Esophagus squamous epithelium (tissue), 5 donors: ENCODE measurements around the gene WDR64. TPM values are rescaled to one million over a fixed set of nuclear protein-coding genes. Genes with fewer than 3 reads are reported as not detected.
"Not testable (repeated sequence)": the region's sequence is repeated elsewhere in the genome, so short reads cannot be mapped to it uniquely, and the experiment has no call there.

Experiments used
- DNase-seq: peaks from one replicate; lab custom pipeline; 2025; lab: John Stamatoyannopoulos, UW
- H3K27ac ChIP-seq, 4 donors: fragments of 200-600 bp; sonication (generic); one replicate each; pipeline ENCODE4 v1.5.1; 2016 to 2019; ENCODE audit warnings: mild to moderate bottlenecking in 1 of 4
- H3K27me3 ChIP-seq, 4 donors: fragments of 200-600 bp; sonication (generic); 1 replicate in 3 of 4; 2 replicates in 1 of 4; pipeline versions ENCODE4 v1.5.1 to v1.6.0; 2017 to 2021; ENCODE audit warnings: antibody characterized with exemption in 1 of 4
- H3K36me3 ChIP-seq, 3 donors: fragments of 200-600 bp; sonication (generic); one replicate each; pipeline ENCODE4 v1.5.1; 2016 to 2019
- H3K4me1 ChIP-seq, 3 donors: fragments of 200-600 bp; sonication (generic); one replicate each; pipeline ENCODE4 v1.5.1; 2017 to 2019
- H3K4me3 ChIP-seq, 4 donors: fragments of 200-600 bp; sonication (generic); 1 replicate in 3 of 4; 2 replicates in 1 of 4; pipeline ENCODE4 v1.5.1; 2016 to 2019; ENCODE audit warnings: mild to moderate bottlenecking in 2 of 4, moderate library complexity in 1 of 4
- H3K9me3 ChIP-seq, 3 donors: fragments of 200-600 bp; sonication (generic); one replicate each; pipeline ENCODE4 v1.5.1; 2016 to 2019
- CTCF ChIP-seq, 6 experiments: fragments of 450-650 bp in 4 of 6; fragments of 200-600 bp in 2 of 6; sonication (generic) in 2 of 6; IDR thresholded peaks; one replicate each; pipeline ENCODE4 v1.5.1; 2016 to 2019; ENCODE audit warnings: antibody characterized with exemption in 6 of 6, mild to moderate bottlenecking in 4 of 6, moderate library complexity in 4 of 6
- POLR2A ChIP-seq, 4 donors: fragments of 450-650 bp; IDR thresholded peaks; one replicate each; pipeline ENCODE4 v1.6.1; 2017; ENCODE audit warnings: antibody characterized with exemption in 4 of 4, mild to moderate bottlenecking in 4 of 4, moderate library complexity in 3 of 4
- WGBS, 2 donors: methylation state at CpG; one replicate each; pipeline ENCODE4 v1.1.5; 2018; 5-methylcytosine and 5-hydroxymethylcytosine counted together
- intact Hi-C: fragments of 100-400 bp; cut with DNase I; formaldehyde crosslinking; loops from one replicate; pipeline ENCODE4 v1.15.0; 2022
- total RNA-seq, 4 donors: library from RNA; depleted of rRNA; stranded (reverse); fragments of >200 nt; gene quantifications; one replicate each; pipeline ENCODE4 v1.1.0, GENCODE V29; 2016
- donor health status: DM: yes; HTN: yes; CAD: no.

Gene WDR64
- total RNA-seq, 4 donors from 2014 or later, result not detected

- WGBS, 2 donors, result 57 to 60% methylated on average over 6 of the region's 6 CpGs
- H3K4me3 ChIP-seq, result no peak overlapping the region
- intact Hi-C loops, result no loop called here
These were observed 50.6 kb downstream of the WDR64 start for GRCh38 chr1:241702442-241703373.

GRCh38 chr1:241703739-241704138 lies 51.7 kb downstream of the WDR64 start:
- H3K9me3 ChIP-seq, H3K27me3 ChIP-seq, intact Hi-C loops, H3K4me3 ChIP-seq, H3K27ac ChIP-seq, DNase-seq, H3K36me3 ChIP-seq: not testable (repeated sequence)
- H3K4me1 ChIP-seq, result peaks cover 0 to 51% (median 18%) of the 10 kb centered on the region in 3 donors
- 82 to 91% methylated on average over 4 of the region's 4 CpGs for WGBS, 2 donors

More at GRCh38 chr1:241702442-241703373, 50.6 kb downstream of the WDR64 start:
- no peak for DNase-seq
- Histone ChIP-seq H3K27ac (peak overlapping the region in 2 of 4 donors; percentile 10 to 16), H3K4me1 (peaks cover 0 to 51% (median 17%) of the 10 kb centered on the region in 3 donors), H3K9me3 (no peaks in the 10 kb centered on the region), H3K36me3 (no peaks in the 10 kb centered on the region), H3K27me3 (no peaks in the 10 kb centered on the region)
- TF ChIP-seq POLR2A (IDR thresholded peaks at IDR 0.05) (no peak), CTCF (IDR thresholded peaks at IDR 0.05) (no peak)

- no peak for DNase-seq
- no peaks in the 10 kb centered on the region for H3K36me3 ChIP-seq
- H3K9me3 ChIP-seq, result no peaks in the 10 kb centered on the region
- intact Hi-C loops, result no loop called here
- H3K4me1 ChIP-seq, result peaks cover 0 to 51% (median 18%) of the 10 kb centered on the region in 3 donors
- H3K27me3 ChIP-seq, result no peaks in the 10 kb centered on the region
- TF ChIP-seq CTCF (IDR thresholded peaks at IDR 0.05), result no peak
- no peak for TF ChIP-seq POLR2A (IDR thresholded peaks at IDR 0.05)
- no peak overlapping the region for H3K4me3 ChIP-seq
- peak overlapping the region in 2 of 4 donors; percentile 52 to 54 for H3K27ac ChIP-seq
- 42 to 45% methylated on average over 2 of the region's 2 CpGs for whole genome bisulfite sequencing, 2 donors
These were observed 54.2 kb downstream of the WDR64 start for GRCh38 chr1:241706257-241706656.

GRCh38 chr1:241706967-241707366 lies 54.9 kb downstream of the WDR64 start:
- no peak overlapping the region for H3K4me3 ChIP-seq
- 27 to 35% methylated on average over 2 of the region's 2 CpGs for WGBS, 2 donors
- H3K27ac ChIP-seq, result peak overlapping the region in 1 of 4 donors; percentile 54
- H3K27me3 ChIP-seq, result no peaks in the 10 kb centered on the region
- intact Hi-C loops, result no loop called here
- no peaks in the 10 kb centered on the region for H3K9me3 ChIP-seq
- DNase-seq, result no peak
- H3K4me1 ChIP-seq, result peaks cover 0 to 48% (median 18%) of the 10 kb centered on the region in 3 donors
- no peaks in the 10 kb centered on the region for H3K36me3 ChIP-seq
- TF ChIP-seq POLR2A (IDR thresholded peaks at IDR 0.05) (no peak), CTCF (IDR thresholded peaks at IDR 0.05) (no peak)

- peak overlapping the region in 1 of 4 donors; percentile 54 for H3K27ac ChIP-seq
- H3K4me3 ChIP-seq, result no peak overlapping the region
- DNase-seq, result no peak
- H3K27me3 ChIP-seq, result no peaks in the 10 kb centered on the region
- intact Hi-C loops, result no loop called here
- H3K36me3 ChIP-seq, result no peaks in the 10 kb centered on the region
- TF ChIP-seq CTCF (IDR thresholded peaks at IDR 0.05), result no peak
- TF ChIP-seq POLR2A (IDR thresholded peaks at IDR 0.05), result no peak
- no peaks in the 10 kb centered on the region for H3K9me3 ChIP-seq
- WGBS, 2 donors, result 63 to 76% methylated on average over 2 of the region's 2 CpGs
- peaks cover 0 to 43% (median 18%) of the 10 kb centered on the region in 3 donors for H3K4me1 ChIP-seq
These were observed 55.4 kb downstream of the WDR64 start for GRCh38 chr1:241707442-241707841.
